ENCODE results near the gene CHRM4.

CHRM4 gene

GRCh38 chr11:46402957-46403902 lies 11.7 kb upstream of the CHRM4 start:
- DNase-seq, result no peak

GRCh38 chr11:46397526-46397925 lies 6.0 kb upstream of the CHRM4 start:
- DNase-seq, result no peak

GRCh38 chr11:46393759-46394158 lies 2.2 kb upstream of the CHRM4 start:
- DNase-seq, result no peak

GRCh38 chr11:46393231-46393616 lies 1.6 kb upstream of the CHRM4 start:
- no peak for DNase-seq

GRCh38 chr11:46392421-46393230 lies 1.1 kb upstream of the CHRM4 start:
- DNase-seq, result peak; percentile 86

GRCh38 chr11:46391186-46391577 lies 394 bp downstream of the CHRM4 start:
- DNase-seq, result no peak

- peak; percentile 12 for DNase-seq
Measured at GRCh38 chr11:46390331-46391171, 1.0 kb downstream of the CHRM4 start.

GRCh38 chr11:46389450-46390330 lies 1.9 kb downstream of the CHRM4 start:
- peak; percentile 50 for DNase-seq

GRCh38 chr11:46388619-46389449 lies 2.7 kb downstream of the CHRM4 start:
- DNase-seq, result no peak

GRCh38 chr11:46387919-46388618 lies 3.5 kb downstream of the CHRM4 start:
- DNase-seq, result no peak

- no peak for DNase-seq
Measured at GRCh38 chr11:46387456-46387855, 4.1 kb downstream of the CHRM4 start.

GRCh38 chr11:46386674-46387073 lies 4.9 kb downstream of the CHRM4 start:
- DNase-seq, result no peak

GRCh38 chr11:46386005-46386578 lies 5.5 kb downstream of the CHRM4 start:
- DNase-seq, result no peak

GRCh38 chr11:46385169-46386004 lies 6.2 kb downstream of the CHRM4 start:
- no peak for DNase-seq

GRCh38 chr11:46383974-46384701 lies 7.4 kb downstream of the CHRM4 start:
- DNase-seq, result no peak

GRCh38 chr11:46383404-46383758 lies 8.2 kb downstream of the CHRM4 start:
- DNase-seq, result no peak

- DNase-seq, result no peak
Measured at GRCh38 chr11:46382646-46383403, 8.8 kb downstream of the CHRM4 start.

All from DMS79 (cell line).